Measurements from ENCODE around the gene MRPL17.

- no peak for TF ChIP-seq CTCF (IDR thresholded peaks at IDR 0.05; ENCODE audit: low read length)
- TF ChIP-seq EZH2 (IDR thresholded peaks at IDR 0.05; ENCODE audit: borderline replicate concordance, low read length), result no peak
These were observed 26.6 kb downstream of the MRPL17 start for GRCh38 chr11:6656584-6656915.
